ENCODE results near the gene SPC24.
A peak's percentile ranks its signal among the peaks of the same experiment; 100 is the strongest.
"Not testable (repeated sequence)": the region's sequence is repeated elsewhere in the genome, so short reads cannot be mapped to it uniquely, and the experiment has no call there.

The SPC24 gene

DNA sequence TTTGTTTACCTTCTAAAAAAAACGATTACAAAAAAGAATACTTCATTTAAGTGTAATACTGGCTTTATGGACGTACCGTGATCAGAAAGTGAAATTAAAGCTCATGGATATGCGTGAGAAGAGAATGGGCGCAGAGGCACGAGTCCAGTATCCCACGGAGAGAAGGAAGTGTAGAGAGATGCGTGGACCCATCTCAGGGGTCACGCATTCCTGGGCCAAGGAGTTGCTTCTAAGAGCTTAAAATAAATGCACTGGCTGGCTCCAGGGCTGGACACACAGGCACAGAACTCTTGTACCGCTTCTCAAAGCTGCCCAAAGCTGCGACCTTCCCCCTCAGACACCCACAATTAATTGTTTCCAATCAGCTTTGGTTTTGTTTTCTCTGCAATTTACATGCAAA, 8.7 kb upstream of the SPC24 start:
- peaks cover 4% of the 10 kb centered on the region for H3K9me3 ChIP-seq (ENCODE audit: control insufficient read depth, low read length)
- H3K36me3 ChIP-seq (ENCODE audit: control insufficient read depth, insufficient read depth, low read length) = peaks cover 29% of the 10 kb centered on the region
- no peak overlapping the region for H3K27ac ChIP-seq (ENCODE audit: low read depth, low read length, severe bottlenecking)
- 89 to 94% methylated on average over 10 of the region's 11 CpGs for WGBS, 2 experiments (ENCODE audit: insufficient coverage in 2 of 2)
- H3K4me1 ChIP-seq (ENCODE audit: control insufficient read depth, insufficient read depth, low read length, poor library complexity, severe bottlenecking) = no peaks in the 10 kb centered on the region
- H3K4me3 ChIP-seq (ENCODE audit: extremely low read depth, insufficient read depth, low read length, poor library complexity, severe bottlenecking) = no peak overlapping the region

DNA sequence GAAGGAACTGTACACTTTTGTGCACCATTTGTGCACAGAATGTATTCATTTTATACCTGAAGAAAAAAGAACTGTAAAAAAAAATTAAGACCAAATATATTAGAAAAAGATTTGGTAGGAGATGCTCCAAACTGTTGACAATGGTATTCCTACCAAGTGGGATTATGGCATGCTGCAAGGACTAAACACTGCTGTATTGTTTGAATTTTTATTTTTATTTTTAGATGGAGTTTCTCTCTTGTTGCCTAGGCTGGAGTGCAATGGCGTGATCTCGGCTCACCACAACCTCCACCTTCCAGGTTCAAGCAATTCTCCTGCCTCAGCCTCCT, 4.8 kb upstream of the SPC24 start:
- not testable (repeated sequence) for H3K36me3 ChIP-seq (ENCODE audit: control insufficient read depth, insufficient read depth, low read length); H3K4me1 ChIP-seq (ENCODE audit: control insufficient read depth, insufficient read depth, low read length, poor library complexity, severe bottlenecking); H3K27ac ChIP-seq (ENCODE audit: low read depth, low read length, severe bottlenecking); H3K4me3 ChIP-seq (ENCODE audit: extremely low read depth, insufficient read depth, low read length, poor library complexity, severe bottlenecking); H3K9me3 ChIP-seq (ENCODE audit: control insufficient read depth, low read length)
- no CpG with 5 or more reads among the region's 2 CpGs for WGBS, 2 experiments (ENCODE audit: insufficient coverage in 2 of 2)

DNA sequence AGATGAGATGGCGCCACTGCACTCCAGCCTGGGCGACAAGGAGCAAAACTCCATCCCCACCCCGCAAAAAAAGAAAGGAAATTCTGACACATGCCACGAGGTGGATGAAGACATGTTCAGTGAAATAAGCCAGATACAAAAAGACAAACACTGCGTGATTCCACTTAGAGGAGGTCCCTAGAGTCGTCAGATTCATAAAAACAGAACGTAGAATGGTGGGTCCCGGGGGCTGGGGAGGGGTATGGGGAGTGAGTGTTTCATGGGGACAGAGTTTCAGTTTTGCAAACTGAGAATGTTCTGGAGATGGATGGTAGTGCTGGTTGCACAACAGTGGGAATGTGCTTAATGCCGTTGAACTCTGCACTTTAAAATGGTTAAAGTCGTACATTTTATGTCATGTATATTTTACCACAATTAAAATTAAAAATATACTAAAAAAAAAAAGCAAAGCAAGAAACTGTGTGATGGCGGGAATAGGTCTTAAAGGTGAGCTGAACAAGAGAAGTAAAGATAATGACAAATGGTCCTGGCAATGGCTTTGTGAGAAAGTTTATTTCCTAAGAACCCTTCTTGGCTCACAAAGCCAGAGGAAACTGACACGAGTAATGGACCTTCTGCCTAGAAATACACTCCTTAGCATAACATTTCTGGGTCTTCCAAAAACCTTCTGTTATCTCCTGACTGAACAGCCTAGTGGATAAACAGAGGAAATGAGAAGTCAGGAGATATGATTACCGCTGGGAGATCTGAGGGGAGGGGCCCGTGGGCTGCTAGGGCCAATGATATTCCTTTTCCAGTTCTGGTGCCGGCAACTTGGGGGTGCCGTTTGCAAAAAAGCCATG, 4.2 kb upstream of the SPC24 start:
- no peak overlapping the region for H3K4me3 ChIP-seq (ENCODE audit: extremely low read depth, insufficient read depth, low read length, poor library complexity, severe bottlenecking)
- no peaks in the 10 kb centered on the region for H3K4me1 ChIP-seq (ENCODE audit: control insufficient read depth, insufficient read depth, low read length, poor library complexity, severe bottlenecking)
- H3K36me3 ChIP-seq (ENCODE audit: control insufficient read depth, insufficient read depth, low read length) = no peaks in the 10 kb centered on the region
- H3K27ac ChIP-seq (ENCODE audit: low read depth, low read length, severe bottlenecking) = no peak overlapping the region
- 76 to 87% methylated on average over 9 to 10 of the region's 16 CpGs for WGBS, 2 experiments (ENCODE audit: insufficient coverage in 2 of 2)
- H3K9me3 ChIP-seq (ENCODE audit: control insufficient read depth, low read length) = peaks cover 4% of the 10 kb centered on the region

DNA sequence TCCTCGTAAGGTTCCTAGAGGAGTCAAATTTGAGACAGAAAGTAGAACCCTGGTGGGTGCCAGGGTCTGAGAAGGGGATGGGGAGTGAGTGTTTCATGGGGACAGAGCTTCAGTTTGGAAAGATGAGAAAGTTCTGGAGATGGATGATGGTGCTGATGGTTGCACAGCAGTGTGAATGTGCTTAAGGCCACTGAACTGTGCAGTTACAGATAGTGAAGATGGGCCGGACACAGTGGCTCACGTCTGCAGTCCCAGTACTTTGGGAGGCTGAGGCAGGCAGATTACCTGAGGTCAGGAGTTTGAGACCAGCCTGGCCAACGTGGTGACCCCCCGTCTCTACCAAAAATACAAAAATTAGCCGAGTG, 917 bp downstream of the SPC24 start:
- peak overlapping the region; percentile 82 for H3K4me3 ChIP-seq (ENCODE audit: extremely low read depth, insufficient read depth, low read length, poor library complexity, severe bottlenecking)
- H3K9me3 ChIP-seq (ENCODE audit: control insufficient read depth, low read length) = no peaks in the 10 kb centered on the region
- WGBS, 2 experiments (ENCODE audit: insufficient coverage in 2 of 2) = 38 to 52% methylated on average over 6 of the region's 6 CpGs
- no peak overlapping the region for H3K27ac ChIP-seq (ENCODE audit: low read depth, low read length, severe bottlenecking)
- H3K36me3 ChIP-seq (ENCODE audit: control insufficient read depth, insufficient read depth, low read length) = peaks cover 28% of the 10 kb centered on the region
- H3K4me1 ChIP-seq (ENCODE audit: control insufficient read depth, insufficient read depth, low read length, poor library complexity, severe bottlenecking) = peaks cover 6% of the 10 kb centered on the region

DNA sequence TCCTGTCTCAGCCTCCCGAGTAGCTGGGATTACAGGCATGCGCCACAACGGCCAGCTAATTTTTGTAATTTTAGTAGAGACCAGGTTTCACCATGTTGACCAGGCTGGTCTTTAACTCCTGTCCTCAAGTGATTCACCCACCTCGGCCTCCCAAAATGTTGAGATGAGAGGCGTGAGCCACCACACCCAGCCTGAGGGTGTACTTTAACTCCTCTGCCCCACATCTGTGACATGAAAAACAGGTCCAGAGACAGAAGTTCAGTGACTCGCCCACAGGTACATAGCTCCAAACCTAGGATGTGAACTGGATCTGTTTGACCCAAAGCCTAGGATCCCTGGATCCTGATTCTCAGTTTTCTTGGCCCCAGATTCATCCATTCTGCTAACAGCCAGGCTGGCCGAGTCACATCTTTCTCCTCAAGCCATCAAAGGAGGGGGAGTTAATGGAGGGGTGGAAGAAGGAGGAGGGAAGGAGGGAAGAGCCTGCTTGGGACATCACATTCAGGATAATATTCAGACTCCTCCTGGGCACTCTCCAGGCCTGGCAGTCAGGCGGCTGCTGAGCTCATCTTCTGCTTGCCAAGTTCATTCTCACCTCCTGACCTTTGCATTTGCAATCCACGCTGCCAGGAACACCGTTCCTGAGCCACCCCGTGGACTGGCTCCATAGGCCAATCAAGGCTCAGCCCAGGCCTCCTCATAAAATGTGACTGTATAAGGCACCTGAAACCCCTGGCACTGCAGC, 3.1 kb downstream of the SPC24 start:
- no peak overlapping the region for H3K27ac ChIP-seq (ENCODE audit: low read depth, low read length, severe bottlenecking)
- H3K36me3 ChIP-seq (ENCODE audit: control insufficient read depth, insufficient read depth, low read length) = peaks cover 46% of the 10 kb centered on the region
- WGBS, 2 experiments (ENCODE audit: insufficient coverage in 2 of 2) = 97 to 99% methylated on average over 9 to 10 of the region's 11 CpGs

DNA sequence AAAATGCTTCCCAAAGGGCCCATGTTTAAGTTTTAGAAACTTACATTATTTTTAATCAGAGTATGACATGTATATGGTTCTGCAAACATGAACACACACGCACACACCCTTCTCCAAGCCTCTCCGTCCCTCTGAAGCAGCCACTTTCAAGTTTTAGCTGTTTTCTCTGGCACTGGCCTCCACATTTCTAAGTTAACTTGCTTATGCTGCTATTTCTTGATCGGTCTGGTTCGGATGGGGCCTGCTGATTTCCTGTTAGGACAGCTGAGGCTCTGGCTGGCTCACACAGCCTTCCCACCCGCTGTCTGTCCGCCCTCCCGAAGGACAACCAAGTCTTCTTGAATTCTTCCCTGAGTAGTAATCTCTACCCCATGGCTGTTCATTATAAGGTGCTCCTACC, 4.4 kb downstream of the SPC24 start:
- H3K4me1 ChIP-seq (ENCODE audit: control insufficient read depth, insufficient read depth, low read length, poor library complexity, severe bottlenecking) = peaks cover 6% of the 10 kb centered on the region
- 95 to 100% methylated on average over 7 of the region's 7 CpGs for WGBS, 2 experiments (ENCODE audit: insufficient coverage in 2 of 2)
- no peaks in the 10 kb centered on the region for H3K9me3 ChIP-seq (ENCODE audit: control insufficient read depth, low read length)
- H3K36me3 ChIP-seq (ENCODE audit: control insufficient read depth, insufficient read depth, low read length) = peaks cover 55% of the 10 kb centered on the region
- no peak overlapping the region for H3K27ac ChIP-seq (ENCODE audit: low read depth, low read length, severe bottlenecking)
- no peak overlapping the region for H3K4me3 ChIP-seq (ENCODE audit: extremely low read depth, insufficient read depth, low read length, poor library complexity, severe bottlenecking)

More for the DNA sequence above, 3.1 kb downstream of the SPC24 start:
- H3K9me3 ChIP-seq (ENCODE audit: control insufficient read depth, low read length) = no peaks in the 10 kb centered on the region
- H3K4me1 ChIP-seq (ENCODE audit: control insufficient read depth, insufficient read depth, low read length, poor library complexity, severe bottlenecking) = peaks cover 6% of the 10 kb centered on the region
- no peak overlapping the region for H3K4me3 ChIP-seq (ENCODE audit: extremely low read depth, insufficient read depth, low read length, poor library complexity, severe bottlenecking)

DNA sequence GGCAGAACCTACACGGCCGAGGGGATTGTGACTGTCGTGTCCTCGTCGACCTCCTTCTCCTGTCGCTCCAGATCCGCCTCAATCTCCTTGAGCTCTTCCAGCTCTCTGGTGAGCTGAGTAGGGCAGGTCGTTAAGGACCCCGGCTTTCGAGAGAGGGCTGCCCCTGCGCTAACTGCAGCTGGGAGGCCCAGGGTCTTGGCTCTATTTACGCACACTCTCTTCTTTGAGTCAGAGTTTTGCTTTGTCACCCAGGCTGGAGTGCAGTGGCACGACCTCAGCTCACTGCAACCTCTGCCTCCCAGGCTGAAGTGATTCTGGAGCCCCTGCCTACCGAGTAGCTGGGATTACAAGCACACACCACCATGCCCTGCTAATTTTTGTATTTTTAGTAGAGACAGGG, 7.6 kb downstream of the SPC24 start:
- 92 to 98% methylated on average over 12 to 13 of the region's 14 CpGs for WGBS, 2 experiments (ENCODE audit: insufficient coverage in 2 of 2)
- Histone ChIP-seq H3K9me3 (ENCODE audit: control insufficient read depth, low read length) (no peaks in the 10 kb centered on the region), H3K4me1 (ENCODE audit: control insufficient read depth, insufficient read depth, low read length, poor library complexity, severe bottlenecking) (peaks cover 14% of the 10 kb centered on the region), H3K27ac (ENCODE audit: low read depth, low read length, severe bottlenecking) (no peak overlapping the region), H3K36me3 (ENCODE audit: control insufficient read depth, insufficient read depth, low read length) (peaks cover 62% of the 10 kb centered on the region), H3K4me3 (ENCODE audit: extremely low read depth, insufficient read depth, low read length, poor library complexity, severe bottlenecking) (no peak overlapping the region)

DNA sequence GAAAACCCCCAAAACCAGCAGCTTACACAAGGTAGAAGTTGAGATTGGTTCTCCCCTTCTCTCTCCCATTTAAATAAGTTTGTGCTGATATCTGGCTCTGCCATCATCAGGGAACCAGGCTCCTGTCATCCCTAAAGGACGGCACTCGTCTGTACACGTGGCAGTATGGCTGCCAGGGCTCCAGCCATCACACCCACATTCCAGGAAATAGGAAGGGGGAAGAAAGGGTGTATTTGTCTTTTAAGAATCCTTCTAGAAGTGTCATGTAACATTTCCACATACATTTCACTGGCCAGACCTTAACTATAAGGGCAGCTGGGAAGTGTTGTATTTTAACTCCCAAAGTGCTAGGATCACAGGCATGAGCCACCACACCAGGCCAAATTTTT, 10.1 kb downstream of the SPC24 start:
- Histone ChIP-seq H3K27ac (ENCODE audit: low read depth, low read length, severe bottlenecking) (no peak overlapping the region), H3K4me3 (ENCODE audit: extremely low read depth, insufficient read depth, low read length, poor library complexity, severe bottlenecking) (no peak overlapping the region), H3K36me3 (ENCODE audit: control insufficient read depth, insufficient read depth, low read length) (peaks cover 46% of the 10 kb centered on the region), H3K4me1 (ENCODE audit: control insufficient read depth, insufficient read depth, low read length, poor library complexity, severe bottlenecking) (peaks cover 25% of the 10 kb centered on the region), H3K9me3 (ENCODE audit: control insufficient read depth, low read length) (no peaks in the 10 kb centered on the region)
- WGBS, 2 experiments (ENCODE audit: insufficient coverage in 2 of 2) = no CpG with 5 or more reads among the region's 3 CpGs

DNA sequence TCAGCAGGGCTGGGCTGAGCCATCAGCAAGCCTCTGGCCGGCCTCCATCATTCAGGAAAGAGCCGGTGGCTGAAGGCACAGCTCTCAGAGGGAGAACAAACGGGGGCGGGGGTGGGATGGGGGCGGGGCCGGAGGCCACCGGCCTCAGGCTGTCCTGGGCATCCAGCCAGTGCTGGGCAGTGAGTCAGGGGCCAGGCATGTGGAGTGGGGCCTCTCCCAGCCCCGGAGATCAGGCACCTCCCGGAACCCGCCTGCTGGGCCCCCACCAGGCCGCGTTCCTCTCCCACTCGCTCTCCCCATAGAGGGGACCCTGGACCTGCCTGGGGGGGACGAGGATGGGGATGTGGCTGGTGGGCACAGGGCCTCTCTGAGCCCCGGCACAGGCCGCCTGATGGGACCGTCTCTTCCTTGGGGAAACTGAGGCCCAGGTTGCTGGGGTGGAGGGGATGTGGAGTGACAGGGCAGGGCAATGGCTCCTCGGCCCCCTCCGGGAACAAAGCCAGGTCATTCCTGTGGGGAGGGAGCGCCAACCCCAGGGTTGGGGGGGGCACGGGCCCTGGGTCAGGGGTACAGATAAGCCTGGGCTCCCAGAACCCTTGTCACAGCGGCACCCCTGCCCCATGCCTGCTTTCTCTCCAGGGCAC, 12.9 kb downstream of the SPC24 start:
- 8 to 22% methylated on average over 12 to 13 of the region's 22 CpGs for WGBS, 2 experiments (ENCODE audit: insufficient coverage in 2 of 2)

DNA sequence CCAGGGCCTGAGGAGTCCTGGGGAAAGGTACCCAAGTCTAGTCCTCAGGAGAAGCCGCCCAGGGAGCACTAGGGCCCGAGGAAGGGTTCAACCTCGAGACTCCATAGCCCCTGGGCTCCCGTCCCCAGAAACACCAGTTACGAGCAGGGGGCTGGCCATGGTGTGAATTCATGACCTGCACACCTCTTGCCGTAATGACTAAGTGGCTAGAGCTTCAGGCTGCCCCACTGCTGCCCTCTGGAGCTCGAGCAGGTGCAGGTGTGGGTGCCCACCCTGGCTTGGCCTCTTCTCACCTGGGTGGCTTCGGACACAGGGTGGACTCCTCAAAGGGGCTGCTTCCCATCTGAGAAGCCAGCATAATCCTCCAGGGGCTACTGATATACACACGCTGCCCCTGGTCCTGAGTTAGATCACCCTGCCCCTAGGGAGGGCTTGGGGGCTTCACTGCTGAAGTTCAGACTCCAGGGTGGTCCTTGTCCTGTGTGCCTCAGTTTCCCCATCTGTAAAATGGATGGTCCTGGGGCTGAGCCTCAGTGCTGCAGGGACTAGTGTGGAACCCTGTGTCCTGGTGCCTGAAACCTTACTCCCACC, 13.6 kb downstream of the SPC24 start:
- no peaks in the 10 kb centered on the region for H3K9me3 ChIP-seq (ENCODE audit: control insufficient read depth, low read length)
- peaks cover 17% of the 10 kb centered on the region for H3K36me3 ChIP-seq (ENCODE audit: control insufficient read depth, insufficient read depth, low read length)
- no peak overlapping the region for H3K4me3 ChIP-seq (ENCODE audit: extremely low read depth, insufficient read depth, low read length, poor library complexity, severe bottlenecking)
- peaks cover 37% of the 10 kb centered on the region for H3K4me1 ChIP-seq (ENCODE audit: control insufficient read depth, insufficient read depth, low read length, poor library complexity, severe bottlenecking)
- H3K27ac ChIP-seq (ENCODE audit: low read depth, low read length, severe bottlenecking) = peak overlapping the region; percentile 100
- WGBS, 2 experiments (ENCODE audit: insufficient coverage in 2 of 2) = 69 to 86% methylated on average over 8 to 9 of the region's 9 CpGs

More for the DNA sequence above, 12.9 kb downstream of the SPC24 start:
- H3K36me3 ChIP-seq (ENCODE audit: control insufficient read depth, insufficient read depth, low read length) = peaks cover 23% of the 10 kb centered on the region
- H3K4me3 ChIP-seq (ENCODE audit: extremely low read depth, insufficient read depth, low read length, poor library complexity, severe bottlenecking) = peak overlapping the region; percentile 8
- peak overlapping the region; percentile 100 for H3K27ac ChIP-seq (ENCODE audit: low read depth, low read length, severe bottlenecking)
- H3K9me3 ChIP-seq (ENCODE audit: control insufficient read depth, low read length) = no peaks in the 10 kb centered on the region
- peaks cover 37% of the 10 kb centered on the region for H3K4me1 ChIP-seq (ENCODE audit: control insufficient read depth, insufficient read depth, low read length, poor library complexity, severe bottlenecking)
